GM21619 (cell line): ENCODE data around the gene LMOD2.

Experiments
- ATAC-seq: cut with Tn5 transposase; IDR thresholded peaks from one replicate; pipeline ENCODE4 v1.9.1; 2021; ENCODE audit not compliant: unreplicated experiment

Gene LMOD2

GRCh38 chr7:123639631-123640030, 16.0 kb upstream of the LMOD2 start:
- ATAC-seq, result no peak

GRCh38 chr7:123640583-123640982, 15.1 kb upstream of the LMOD2 start:
- ATAC-seq, result no peak

GRCh38 chr7:123641901-123642300, 13.8 kb upstream of the LMOD2 start:
- no peak for ATAC-seq

GRCh38 chr7:123643495-123644441, 11.9 kb upstream of the LMOD2 start:
- ATAC-seq, result no peak

GRCh38 chr7:123645516-123645915, 10.2 kb upstream of the LMOD2 start:
- no peak for ATAC-seq

- ATAC-seq, result no peak
Observed at GRCh38 chr7:123647106-123647730, 8.4 kb upstream of the LMOD2 start.

GRCh38 chr7:123649964-123650363, 5.7 kb upstream of the LMOD2 start:
- no peak for ATAC-seq

GRCh38 chr7:123650595-123650994, 5.1 kb upstream of the LMOD2 start:
- no peak for ATAC-seq

- no peak for ATAC-seq
Observed at GRCh38 chr7:123652406-123652805, 3.3 kb upstream of the LMOD2 start.

- no peak for ATAC-seq
Observed at GRCh38 chr7:123653162-123653561, 2.5 kb upstream of the LMOD2 start.

- no peak for ATAC-seq
Observed at GRCh38 chr7:123656544-123657303, 1.1 kb downstream of the LMOD2 start.

GRCh38 chr7:123657304-123657685, 1.6 kb downstream of the LMOD2 start:
- no peak for ATAC-seq

GRCh38 chr7:123658023-123658422, 2.4 kb downstream of the LMOD2 start:
- no peak for ATAC-seq

- ATAC-seq, result no peak
Observed at GRCh38 chr7:123660514-123661354, 5.1 kb downstream of the LMOD2 start.

GRCh38 chr7:123661765-123662164, 6.1 kb downstream of the LMOD2 start:
- ATAC-seq, result no peak

- no peak for ATAC-seq
Observed at GRCh38 chr7:123662293-123662692, 6.6 kb downstream of the LMOD2 start.

- no peak for ATAC-seq
Observed at GRCh38 chr7:123662755-123663154, 7.1 kb downstream of the LMOD2 start.

- no peak for ATAC-seq
Observed at GRCh38 chr7:123663200-123663599, 7.5 kb downstream of the LMOD2 start.

GRCh38 chr7:123665157-123665556, 9.5 kb downstream of the LMOD2 start:
- ATAC-seq, result no peak

- ATAC-seq, result no peak
Observed at GRCh38 chr7:123665896-123666295, 10.2 kb downstream of the LMOD2 start.

GRCh38 chr7:123666492-123666891, 10.8 kb downstream of the LMOD2 start:
- ATAC-seq, result no peak
